G401 (cell line): Measurements from ENCODE around the gene NFATC2. TPM values are rescaled to one million over a fixed set of nuclear protein-coding genes. Genes with fewer than 3 reads are reported as not detected.

Source experiments
- DNase-seq: peaks from one replicate; pipeline ENCODE4 v3.0.0-alpha.2; 2015; ENCODE audit warnings: low spot score
- in situ Hi-C: cut with HindIII; loops from 2 replicates; pipeline ENCODE4 v1.10.0; 2016; ENCODE audit warnings: low sequenced_read_pairs, mixed read lengths
- total RNA-seq: library from RNA; depleted of rRNA; stranded (reverse); fragments of >200 nt; shearing (Covaris generic); gene quantifications from 2 replicates; pipeline ENCODE4 v1.2.3, GENCODE V29; 2014

NFATC2 gene
- total RNA-seq, 1 experiment from 2014 or later = 0.95 TPM

GRCh38 chr20:51526106-51526470 lies 16.4 kb downstream of the NFATC2 start:
- in situ Hi-C loops = no loop called here
- no peak for DNase-seq

- in situ Hi-C loops = no loop called here
These were observed 17.0 kb downstream of the NFATC2 start for GRCh38 chr20:51525241-51526105.

GRCh38 chr20:51523276-51524013 lies 19.1 kb downstream of the NFATC2 start:
- DNase-seq = no peak

More at GRCh38 chr20:51525241-51526105, 17.0 kb downstream of the NFATC2 start:
- no peak for DNase-seq

GRCh38 chr20:51522207-51522606 lies 20.3 kb downstream of the NFATC2 start:
- in situ Hi-C loops = no loop called here
- DNase-seq = no peak

More at GRCh38 chr20:51523276-51524013, 19.1 kb downstream of the NFATC2 start:
- in situ Hi-C loops = no loop called here

GRCh38 chr20:51517839-51518238 lies 24.7 kb downstream of the NFATC2 start:
- in situ Hi-C loops = no loop called here
- DNase-seq = no peak

- in situ Hi-C loops = no loop called here
- no peak for DNase-seq
These were observed 25.7 kb downstream of the NFATC2 start for GRCh38 chr20:51516855-51517254.

GRCh38 chr20:51514836-51515235 lies 27.7 kb downstream of the NFATC2 start:
- DNase-seq = no peak
- in situ Hi-C loops = no loop called here

- in situ Hi-C loops = no loop called here
- DNase-seq = no peak
These were observed 28.3 kb downstream of the NFATC2 start for GRCh38 chr20:51514249-51514648.

GRCh38 chr20:51513545-51513944 lies 29.0 kb downstream of the NFATC2 start:
- DNase-seq = no peak
- in situ Hi-C loops = no loop called here

GRCh38 chr20:51512645-51513044 lies 29.9 kb downstream of the NFATC2 start:
- no peak for DNase-seq

GRCh38 chr20:51511861-51512619 lies 30.5 kb downstream of the NFATC2 start:
- no peak for DNase-seq
- in situ Hi-C loops = no loop called here

More at GRCh38 chr20:51512645-51513044, 29.9 kb downstream of the NFATC2 start:
- in situ Hi-C loops = no loop called here

GRCh38 chr20:51510936-51511605 lies 31.4 kb downstream of the NFATC2 start:
- DNase-seq = no peak
- in situ Hi-C loops = no loop called here

- no peak for DNase-seq
- in situ Hi-C loops = no loop called here
These were observed 32.4 kb downstream of the NFATC2 start for GRCh38 chr20:51510169-51510568.

- no peak for DNase-seq
These were observed 33.3 kb downstream of the NFATC2 start for GRCh38 chr20:51509208-51509607.

GRCh38 chr20:51508780-51509179 lies 33.7 kb downstream of the NFATC2 start:
- DNase-seq = no peak
- in situ Hi-C loops = no loop called here

More at GRCh38 chr20:51509208-51509607, 33.3 kb downstream of the NFATC2 start:
- in situ Hi-C loops = no loop called here

- in situ Hi-C loops = no loop called here
- DNase-seq = no peak
These were observed 34.4 kb downstream of the NFATC2 start for GRCh38 chr20:51508158-51508557.

- no peak for DNase-seq
- in situ Hi-C loops = no loop called here
These were observed 35.1 kb downstream of the NFATC2 start for GRCh38 chr20:51507216-51508036.

- no peak for DNase-seq
- in situ Hi-C loops = no loop called here
These were observed 35.8 kb downstream of the NFATC2 start for GRCh38 chr20:51506527-51507215.
